IPS-NIHi7 (cell line): ENCODE data around the gene LIN7C.
"Not testable (repeated sequence)": the region's sequence is repeated elsewhere in the genome, so short reads cannot be mapped to it uniquely, and the experiment has no call there.

Experiments
- DNase-seq: peaks from one replicate; pipeline ENCODE4 v3.0.0; 2012; ENCODE audit warnings: mixed read lengths; ENCODE audit errors: extremely low spot score

The LIN7C gene, protein sequence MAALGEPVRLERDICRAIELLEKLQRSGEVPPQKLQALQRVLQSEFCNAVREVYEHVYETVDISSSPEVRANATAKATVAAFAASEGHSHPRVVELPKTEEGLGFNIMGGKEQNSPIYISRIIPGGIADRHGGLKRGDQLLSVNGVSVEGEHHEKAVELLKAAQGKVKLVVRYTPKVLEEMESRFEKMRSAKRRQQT

DNA sequence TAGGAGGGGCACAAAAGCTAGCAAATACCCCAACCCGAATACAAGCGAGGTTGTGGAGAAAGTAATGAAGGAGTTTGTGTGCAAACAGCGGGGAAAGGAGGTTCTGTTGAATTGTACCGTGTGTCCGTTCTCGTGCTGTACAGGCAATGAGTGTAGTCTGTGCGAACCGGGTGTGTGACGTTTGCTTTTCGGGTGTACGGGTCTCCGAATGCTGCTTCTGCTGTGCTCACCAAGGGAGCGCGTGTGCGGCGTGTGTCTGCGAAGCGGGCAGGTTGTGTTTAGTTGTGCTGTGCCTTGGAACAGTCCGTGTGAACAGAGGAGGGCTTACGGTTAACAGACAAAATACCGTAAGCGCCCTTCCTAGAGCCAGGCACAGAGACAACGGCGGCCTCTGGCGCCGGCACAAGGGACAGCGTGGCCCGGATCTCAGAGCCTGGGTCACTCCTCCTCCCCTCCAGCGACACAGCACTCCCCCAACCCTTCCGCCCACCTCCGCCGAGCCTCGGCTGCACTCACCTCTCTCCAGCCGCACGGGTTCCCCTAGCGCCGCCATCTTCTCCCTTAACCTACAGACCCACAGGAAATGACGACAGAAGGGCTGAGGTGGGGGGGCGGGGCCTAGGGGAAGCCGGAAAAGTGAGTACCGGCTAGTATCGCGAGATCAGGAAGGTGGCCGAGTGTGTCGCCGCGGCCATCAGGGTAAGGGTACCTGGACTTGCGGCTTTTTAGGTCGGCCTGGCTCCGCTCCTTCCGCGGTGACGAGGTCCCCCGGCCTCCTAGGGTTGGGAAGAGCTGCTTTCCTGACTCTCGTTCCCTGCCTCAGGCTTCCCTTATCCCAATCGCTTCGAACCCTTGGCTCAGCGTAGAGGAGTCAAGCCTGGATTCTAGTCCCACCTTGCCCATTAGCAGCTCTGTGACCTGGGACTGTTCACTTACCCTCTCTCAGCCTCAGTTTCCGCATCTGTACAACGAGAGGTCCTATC, at the start of gene LIN7C:
Gene LIN7C (minus strand): TSS at position 570 of the 983 bp plus-strand sequence. CDS start 17 bp downstream, at position 553.
- peak; percentile 97 for DNase-seq

DNA sequence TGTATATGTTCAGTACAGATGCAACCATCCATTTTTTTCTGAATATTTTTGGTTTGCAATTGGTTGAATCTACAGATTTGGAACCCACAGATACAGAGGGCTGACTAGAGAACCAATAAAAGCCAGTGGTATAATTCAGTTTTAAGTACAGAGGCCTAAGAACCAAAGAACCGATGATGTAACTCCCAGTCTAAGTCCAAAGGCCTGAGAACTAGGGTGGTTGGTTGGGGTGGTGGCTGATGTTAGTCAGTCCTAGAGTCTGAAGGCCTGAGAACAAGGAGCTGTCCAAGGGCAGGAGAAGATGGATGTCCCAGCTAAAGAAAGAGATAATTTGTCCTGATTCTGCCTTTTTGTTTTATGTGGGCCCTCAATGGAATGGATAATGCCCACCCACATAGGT, 48.7 kb upstream of the LIN7C start:
- no peak for DNase-seq

DNA sequence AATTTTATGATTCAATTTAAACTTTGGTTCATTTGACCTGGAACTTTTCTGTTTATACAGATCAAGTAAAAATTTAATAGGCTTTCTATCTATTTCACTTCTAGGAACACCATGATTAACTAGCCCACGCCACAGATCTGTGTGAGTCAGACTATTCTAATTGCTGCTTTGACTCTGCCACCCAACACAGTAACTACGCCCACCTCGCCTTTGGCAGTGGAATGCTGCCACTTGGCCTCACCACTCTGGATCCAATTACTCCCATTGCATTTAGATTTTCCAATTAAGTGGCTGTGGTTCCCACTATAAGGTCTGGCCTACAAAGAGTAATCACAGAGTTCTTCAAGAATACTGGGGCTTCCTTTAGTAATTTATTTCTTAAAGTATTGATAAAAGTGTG, 46.6 kb upstream of the LIN7C start:
- no peak for DNase-seq

DNA sequence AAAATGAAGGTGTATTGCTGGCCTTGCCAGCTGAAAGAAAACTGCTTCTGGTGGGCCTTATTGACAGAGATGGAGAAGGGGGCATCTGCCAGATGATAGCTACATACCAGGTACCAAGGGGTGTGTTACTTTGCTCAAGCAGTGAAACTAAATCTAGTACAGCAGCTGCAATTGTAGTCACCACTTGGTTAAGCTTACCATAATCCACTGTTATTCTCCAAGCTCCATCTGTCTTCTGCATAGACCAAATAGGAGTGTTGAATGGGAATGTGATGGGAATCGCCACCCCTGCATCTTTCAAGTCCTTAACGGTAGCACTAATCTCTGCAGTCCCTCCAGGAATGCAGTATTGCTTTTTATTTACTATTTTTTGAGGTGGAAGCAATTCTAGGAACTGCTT, 45.8 kb upstream of the LIN7C start:
- DNase-seq: no peak

DNA sequence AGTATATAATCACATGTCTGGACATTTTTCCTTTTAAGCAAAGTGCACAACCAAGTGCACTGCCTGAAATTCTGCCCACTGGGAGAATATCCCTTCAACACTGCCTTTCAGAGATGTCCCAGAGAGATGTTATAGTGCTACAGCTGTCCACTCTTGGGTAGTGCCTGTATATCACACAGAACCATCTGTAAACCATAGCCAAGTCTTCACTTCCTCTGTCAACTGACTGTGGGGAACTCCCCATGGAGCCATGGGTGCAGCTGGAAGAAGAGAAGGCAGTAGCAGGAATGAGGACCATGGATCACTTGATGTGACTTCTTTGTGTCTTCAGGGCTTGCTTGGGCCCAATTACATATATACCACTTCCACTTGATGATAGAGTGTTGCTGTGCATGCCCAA, 44.6 kb upstream of the LIN7C start:
- DNase-seq: no peak

DNA sequence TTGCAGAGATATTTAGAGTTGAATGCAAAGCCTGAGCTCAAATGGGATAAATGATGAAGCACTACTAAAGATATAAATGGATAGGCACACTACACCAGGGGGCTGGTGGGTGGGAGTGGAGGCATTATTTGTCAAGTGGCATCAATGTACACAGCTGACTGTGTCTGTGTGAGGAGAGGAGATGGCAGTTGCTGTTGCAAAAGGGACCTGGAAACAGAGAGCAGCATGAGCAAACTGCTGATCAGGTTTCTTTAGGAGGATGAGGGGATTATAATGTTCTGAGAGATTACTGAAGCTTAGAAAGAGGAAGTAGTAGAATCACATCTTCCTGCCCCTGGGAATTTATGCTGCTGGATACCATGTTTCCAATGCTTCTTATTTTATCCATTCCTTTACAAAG, 39.4 kb upstream of the LIN7C start:
- DNase-seq: no peak

DNA sequence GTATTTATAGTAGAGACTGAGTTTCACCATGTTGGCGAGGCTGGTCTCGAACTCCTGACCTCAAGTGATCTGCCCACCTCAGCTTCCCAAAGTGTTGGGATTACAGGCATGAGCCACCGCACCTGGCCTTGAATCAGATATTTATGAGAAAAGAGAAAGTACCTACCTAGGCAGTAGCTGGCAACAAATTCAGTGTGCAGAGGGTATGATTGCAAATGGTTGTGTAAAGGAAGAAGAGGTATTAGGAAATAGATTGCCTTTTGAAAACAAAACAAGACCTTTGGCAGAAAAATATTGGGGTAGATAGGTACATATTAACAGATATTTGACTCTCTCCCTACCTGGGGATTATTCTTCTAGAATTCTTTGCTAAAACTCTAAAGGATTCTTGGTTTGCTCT, 38.5 kb upstream of the LIN7C start:
- no peak for DNase-seq

DNA sequence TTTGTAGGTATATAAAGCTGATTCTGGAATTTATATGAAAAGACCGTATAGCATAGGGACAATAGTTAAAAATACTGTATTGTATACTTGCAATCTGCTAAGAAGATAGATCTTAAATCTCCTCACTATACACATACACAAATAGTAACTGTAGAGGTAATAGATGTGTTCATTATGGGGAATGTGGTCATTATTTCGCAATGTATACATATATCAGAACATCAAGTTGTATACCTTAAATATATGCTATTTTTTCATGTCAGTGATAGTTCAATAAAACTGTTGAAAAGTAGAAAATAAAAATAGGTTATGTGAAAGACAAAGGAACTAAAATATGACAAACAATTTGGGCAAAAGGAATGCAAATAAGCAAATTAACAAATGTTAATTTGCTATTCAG, 35.2 kb upstream of the LIN7C start:
- no peak for DNase-seq

DNA sequence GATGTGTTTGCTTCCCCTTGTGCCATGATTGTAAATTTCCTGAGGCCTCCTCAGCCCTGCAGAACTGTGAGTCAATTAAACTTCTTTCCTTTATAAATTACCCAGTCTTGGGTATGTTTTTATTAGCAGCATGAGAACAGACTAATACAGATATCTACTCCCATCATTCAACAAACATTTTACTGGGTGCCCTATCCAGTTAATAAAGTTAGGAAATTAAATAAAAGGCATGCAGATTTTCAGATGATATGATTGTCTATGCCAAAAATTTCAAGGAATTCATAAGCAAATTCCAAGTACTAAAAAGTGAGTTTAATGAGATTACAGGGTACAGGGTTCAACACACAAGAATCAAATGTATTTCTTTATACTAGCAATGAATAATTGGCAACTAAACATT, 33.5 kb upstream of the LIN7C start:
- DNase-seq: no peak

DNA sequence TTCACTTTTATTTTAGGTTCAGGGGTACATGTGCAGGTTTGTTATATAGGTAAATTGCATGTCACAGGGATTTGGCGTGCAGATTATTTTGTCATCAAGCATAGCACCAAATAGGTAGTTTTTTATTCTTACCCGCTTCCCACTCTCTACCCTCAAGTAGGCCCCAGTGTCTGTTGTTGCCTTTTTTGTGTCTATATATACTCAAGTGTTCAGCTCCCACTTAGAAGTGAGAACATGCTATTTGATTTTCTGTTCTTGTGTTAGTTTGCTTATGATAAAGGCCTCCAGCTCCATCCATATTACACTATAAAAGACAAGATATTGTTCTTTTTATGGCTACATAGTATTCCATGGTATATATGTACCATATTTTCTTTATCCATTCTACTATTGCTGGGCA, 28.5 kb upstream of the LIN7C start:
- no peak for DNase-seq

DNA sequence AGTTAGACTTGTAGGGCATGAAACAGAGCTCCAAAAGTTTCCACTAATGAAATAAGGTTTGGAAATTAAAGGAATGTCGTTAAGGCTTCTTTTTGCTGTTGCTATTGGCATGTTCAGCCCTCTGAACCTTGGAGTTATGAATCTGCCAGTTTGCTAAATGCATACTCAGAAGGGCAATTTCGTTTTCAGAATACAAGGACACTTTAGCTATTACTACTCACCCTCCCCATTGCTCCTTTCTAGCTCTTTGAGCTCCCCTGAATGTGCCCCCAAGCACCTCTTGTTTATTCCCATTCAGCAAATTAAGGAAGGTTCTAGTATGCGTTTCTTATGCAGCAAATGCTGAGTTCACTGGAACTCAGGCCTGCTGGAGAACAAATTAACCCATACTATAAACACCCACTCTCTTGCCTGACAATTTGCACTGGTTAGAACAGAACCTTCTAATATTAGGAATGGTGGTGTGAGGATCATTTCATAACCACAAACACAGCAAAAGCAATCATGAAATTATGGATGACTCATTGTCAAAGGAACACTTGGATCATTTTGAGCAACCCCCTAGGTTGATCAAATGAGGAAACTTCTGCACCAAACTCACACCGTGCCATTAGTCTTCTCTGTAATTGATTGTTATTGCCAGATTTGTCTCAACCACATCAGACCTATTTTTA, 26.2 kb upstream of the LIN7C start:
- no peak for DNase-seq

DNA sequence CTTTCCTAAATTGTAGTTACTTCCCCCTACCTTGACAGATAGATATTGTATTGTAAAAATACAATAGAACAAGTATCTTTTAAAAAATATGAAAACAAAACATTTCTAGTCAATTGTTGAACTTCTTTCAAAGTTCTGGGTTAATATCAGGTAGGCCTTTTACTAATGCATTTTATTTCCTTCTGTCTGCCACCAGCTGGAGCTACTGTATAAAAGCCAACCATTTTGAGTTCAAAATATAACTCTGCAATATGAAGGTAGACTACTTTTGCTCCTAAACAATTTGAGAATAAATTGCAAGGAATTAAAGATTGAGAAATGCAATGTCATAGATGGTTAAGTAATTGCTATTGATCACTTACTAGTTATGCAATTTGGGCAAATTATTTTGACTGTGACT, 22.1 kb upstream of the LIN7C start:
- no peak for DNase-seq

DNA sequence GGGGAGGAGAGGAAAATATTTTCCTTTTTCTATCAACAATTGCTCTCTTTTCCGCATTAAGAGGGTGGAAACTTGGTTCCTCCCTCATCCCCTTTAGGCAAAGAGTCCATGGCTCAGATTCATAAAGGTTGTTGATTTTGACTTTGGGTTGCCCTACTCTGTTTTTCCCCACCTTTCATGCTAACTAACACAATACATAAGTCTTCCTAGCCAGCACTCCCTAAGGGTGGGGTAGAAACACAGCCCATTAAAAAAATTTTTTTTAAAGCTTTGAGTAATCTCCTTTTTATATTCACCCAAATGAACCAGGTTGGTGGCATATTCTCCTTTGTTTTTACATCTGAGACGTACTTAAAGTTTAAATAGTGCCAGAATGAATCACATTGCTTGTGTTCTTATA, 20.0 kb upstream of the LIN7C start:
- no peak for DNase-seq

DNA sequence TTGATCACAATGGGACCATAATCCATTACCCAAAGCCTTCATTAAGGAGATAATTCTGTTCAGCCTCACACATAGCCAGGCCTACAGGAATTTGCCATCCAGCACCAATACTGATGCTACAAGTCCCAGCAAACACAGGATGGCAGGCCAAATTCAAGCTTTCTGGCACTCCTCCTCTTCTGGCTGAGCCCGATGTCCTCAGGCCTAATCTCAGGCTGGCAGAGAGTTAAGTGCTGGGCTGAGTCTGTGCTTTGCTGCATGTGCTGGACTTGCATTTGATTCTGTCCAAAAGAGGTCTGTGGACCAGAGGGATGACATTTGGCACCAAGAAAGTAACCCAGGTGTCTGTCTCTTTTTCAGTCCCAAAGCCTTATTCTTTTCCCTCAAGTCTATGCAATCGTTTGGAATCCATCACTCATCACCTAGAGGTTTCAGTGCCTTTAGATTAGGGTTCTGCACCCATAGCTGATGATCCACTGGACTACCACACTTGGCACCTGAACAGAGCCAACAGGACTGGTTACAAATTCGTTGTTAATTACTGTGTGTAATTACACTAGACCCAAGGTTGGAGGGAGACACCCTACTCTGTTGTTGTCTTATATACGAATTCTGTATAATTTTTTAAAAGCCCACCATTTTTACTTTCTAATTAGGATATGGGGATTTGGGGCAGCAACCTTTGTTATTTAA, 19.4 kb upstream of the LIN7C start:
- DNase-seq: no peak

DNA sequence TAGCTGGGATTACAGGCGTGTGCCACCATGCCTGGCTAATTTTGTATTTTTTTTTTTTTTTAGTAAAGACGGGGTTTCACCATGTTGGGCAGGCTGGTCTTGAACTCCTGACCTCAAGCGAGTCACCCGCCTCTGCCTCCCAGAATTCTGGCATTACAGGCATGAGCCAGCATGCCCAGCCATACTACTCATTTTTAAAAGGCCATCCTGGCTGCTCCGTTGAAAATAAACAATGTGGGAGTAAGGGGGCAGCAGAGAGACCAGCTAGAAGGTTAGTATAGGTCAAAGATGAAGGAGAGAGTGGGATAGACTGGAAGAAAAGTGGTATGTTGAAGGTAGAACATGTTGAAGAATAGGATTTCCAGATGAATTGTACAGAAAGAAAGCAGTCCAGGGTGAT, 17.6 kb upstream of the LIN7C start:
- peak; percentile 52 for DNase-seq

DNA sequence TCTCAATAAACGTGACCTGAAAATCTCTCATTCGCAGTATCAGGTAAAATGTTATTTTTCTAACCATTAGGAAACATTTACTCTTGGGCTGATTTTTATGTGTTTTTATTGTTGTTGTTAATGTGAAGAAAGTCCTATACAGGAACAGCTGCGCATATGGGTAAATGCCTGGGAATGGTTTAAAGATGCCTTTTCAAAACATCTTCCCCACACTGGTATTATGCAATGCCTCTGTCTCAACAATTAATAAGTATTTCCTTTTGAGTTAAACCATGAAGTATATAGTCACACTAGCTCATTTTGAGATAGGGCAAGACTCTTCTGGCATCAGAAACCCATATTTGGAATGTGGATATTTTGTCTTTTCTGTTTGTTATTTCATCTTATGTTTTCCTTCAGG, 13.7 kb upstream of the LIN7C start:
- no peak for DNase-seq

DNA sequence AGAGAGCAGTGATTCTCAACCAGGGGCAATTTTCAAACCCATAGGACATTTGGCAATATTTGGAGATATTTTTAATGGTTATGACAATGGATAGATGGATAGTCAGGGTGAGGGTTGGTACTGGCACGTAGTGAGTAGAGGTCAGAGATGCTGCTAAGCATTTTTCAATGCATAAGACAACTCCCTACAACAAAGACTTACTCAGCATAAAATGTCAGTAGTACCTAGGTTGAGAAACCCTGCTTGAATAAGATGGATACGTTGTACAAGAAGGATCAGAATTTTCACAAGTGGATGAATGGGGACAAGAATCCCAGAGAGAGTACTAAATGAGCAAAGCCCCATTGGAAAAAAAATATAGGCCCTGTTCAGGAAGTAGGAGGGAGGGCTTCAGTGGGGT, 11.9 kb upstream of the LIN7C start:
- DNase-seq: no peak

DNA sequence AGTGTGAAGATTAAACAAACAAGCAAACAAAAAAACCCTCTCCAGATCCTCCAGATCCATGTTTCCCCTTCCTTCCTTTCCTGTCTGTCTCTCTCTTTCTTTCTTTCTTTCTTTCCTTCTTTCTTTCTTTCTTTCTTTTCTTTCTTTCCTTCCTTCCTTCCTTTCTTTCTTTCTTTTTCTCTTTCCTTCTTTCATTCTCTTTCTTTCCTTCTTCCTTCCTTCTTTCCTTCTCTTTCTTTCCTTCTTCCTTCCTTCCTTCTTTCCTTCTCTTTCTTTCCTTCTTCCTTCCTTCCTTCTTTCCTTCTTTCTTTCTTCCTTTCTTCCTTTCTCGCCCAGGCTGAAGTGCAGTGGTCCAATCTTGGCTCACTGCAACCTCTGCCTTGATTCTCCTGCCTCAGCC, 10.9 kb upstream of the LIN7C start:
- DNase-seq: not testable (repeated sequence)

DNA sequence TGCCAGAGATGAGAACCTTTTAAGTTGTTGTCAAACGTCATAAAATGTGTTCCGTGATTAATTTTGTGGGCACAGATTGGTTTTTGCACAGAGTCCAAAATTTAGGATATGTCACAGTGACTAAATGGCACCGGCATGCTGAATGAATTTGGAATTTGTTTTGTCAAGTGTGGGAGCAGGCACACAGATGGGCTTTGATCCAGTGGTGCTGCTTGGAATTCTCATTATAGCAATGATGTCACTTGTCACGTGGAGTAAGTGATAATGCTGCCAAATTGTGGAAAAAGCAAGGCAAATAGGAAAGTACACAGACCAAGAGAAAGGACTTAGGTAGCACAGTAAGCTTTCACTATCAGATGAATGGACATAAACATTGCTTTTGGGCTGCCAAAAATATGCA, 8.0 kb upstream of the LIN7C start:
- DNase-seq: no peak

DNA sequence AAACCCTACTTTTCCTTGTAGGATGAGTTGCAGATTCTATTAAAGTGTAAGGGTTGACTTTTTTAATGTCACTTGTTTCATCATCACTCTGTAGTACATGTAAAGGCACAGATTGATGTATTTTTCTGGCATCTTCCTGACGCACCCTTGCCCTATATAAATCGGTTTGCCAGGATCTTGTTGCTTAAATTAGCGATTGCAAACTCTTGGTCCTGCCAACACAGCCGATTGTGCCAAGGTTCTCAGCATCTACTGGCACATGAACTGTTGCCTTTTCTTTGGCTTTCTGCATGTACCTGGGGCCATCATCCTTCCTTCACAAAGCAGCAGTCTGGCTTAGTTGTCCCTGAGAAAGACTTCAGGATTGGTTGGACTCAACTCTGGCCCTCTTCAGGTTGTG, 7.5 kb upstream of the LIN7C start:
- no peak for DNase-seq

DNA sequence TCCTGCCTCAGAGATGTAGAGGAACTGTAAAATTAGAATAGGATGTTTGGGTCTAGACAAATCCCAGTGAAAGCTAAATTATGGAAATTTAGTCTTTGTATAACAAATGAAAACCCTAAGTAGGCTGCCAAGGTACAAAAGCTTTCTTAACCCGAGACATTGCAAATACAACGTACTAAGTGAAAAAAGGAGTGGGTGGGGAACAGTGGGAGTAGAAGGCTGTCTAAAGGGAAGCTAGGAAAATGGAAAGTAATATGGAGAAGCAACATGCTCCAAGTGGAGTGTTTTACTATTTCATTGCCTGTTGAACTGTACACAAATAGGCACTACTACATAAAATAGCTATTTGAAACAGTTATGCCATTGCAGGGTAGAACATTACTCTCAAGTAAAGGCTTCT, 6.8 kb upstream of the LIN7C start:
- no peak for DNase-seq

DNA sequence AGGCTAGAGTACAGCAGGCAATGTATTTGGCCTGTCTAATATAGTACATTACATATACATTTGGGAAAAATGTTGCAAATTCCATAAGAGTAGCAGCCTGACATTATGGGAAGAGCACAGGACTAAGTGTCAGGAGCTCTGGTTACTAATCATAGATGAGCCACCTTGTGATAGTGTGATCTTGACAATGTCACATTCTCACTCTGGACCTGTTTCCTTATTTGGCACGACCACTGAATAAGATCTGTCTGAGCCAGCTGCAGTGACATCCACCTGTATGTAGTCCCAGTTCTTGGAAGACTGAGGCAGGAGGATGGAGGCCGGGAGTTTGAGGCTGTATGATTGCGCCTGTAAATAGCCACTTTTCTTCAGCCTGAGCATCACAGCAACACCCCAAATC, 5.7 kb upstream of the LIN7C start:
- DNase-seq: no peak
